Measurements from ENCODE around the gene ATAD2B. TPM values are rescaled to one million over a fixed set of nuclear protein-coding genes. Genes with fewer than 3 reads are reported as not detected.

ATAD2B gene
- total RNA-seq, result 3.2 and 5.3 TPM in 2 replicates

GRCh38 chr2:23926750-23927571 is at the start of gene ATAD2B:
Gene ATAD2B, minus strand, starts transcription at chr2:23927123. Its CDS starts 353 bp downstream, at chr2:23926770.

GRCh38 chr2:23939987-23940717 is 13.2 kb upstream of the ATAD2B start, which contains the start of gene UBXN2A:
Gene UBXN2A, plus strand, starts transcription at chr2:23940463. Its CDS starts 17,852 bp downstream, at chr2:23958315.

Other genes starting within 250 kb of the ATAD2B start
- gene UBXN2A, start 13.3 kb upstream of the ATAD2B start, total RNA-seq, result 10.1 and 11.5 TPM in 2 replicates
- 0.32 TPM in 1 of 2 replicates, not detected in the other for gene MFSD2B, start 83.0 kb upstream of the ATAD2B start, total RNA-seq
- 6.1 and 9.6 TPM in 2 replicates for gene WDCP, start 120.3 kb upstream of the ATAD2B start, total RNA-seq
- 19.3 and 21.5 TPM in 2 replicates for gene FKBP1B, start 122.6 kb upstream of the ATAD2B start, total RNA-seq
- 121 and 136 TPM in 2 replicates for gene SF3B6, start 149.2 kb upstream of the ATAD2B start, total RNA-seq
- gene TP53I3, start 157.7 kb upstream of the ATAD2B start, total RNA-seq, result 39.7 and 55.1 TPM in 2 replicates
- not detected in 2 replicates for gene PFN4, start 196.2 kb upstream of the ATAD2B start, total RNA-seq
- gene FAM228B, start 196.3 kb upstream of the ATAD2B start, total RNA-seq, result 1.3 and 2.3 TPM in 2 replicates
- 1.1 TPM in 1 of 2 replicates, not detected in the other for gene FAM228A, start 247.9 kb upstream of the ATAD2B start, total RNA-seq

Measured in cardiac atrium fibroblast (primary cell).